ENCODE data around the gene MFGE8.

Gene MFGE8

GRCh38 chr15:88849376-88850072 is 63.7 kb downstream of the MFGE8 start:
- H2BK15ac ChIP-seq (replicated peaks; ENCODE audit: low read depth), result no peak overlapping the region
- H3K36me3 ChIP-seq (ENCODE audit: control insufficient read depth, insufficient read depth, low read length), result no peaks in the 10 kb centered on the region
- H2AK5ac ChIP-seq (ENCODE audit: low read length), result no peak overlapping the region
- no peaks in the 10 kb centered on the region for H3K79me1 ChIP-seq (ENCODE audit: low read length)
- no peak overlapping the region for H3K4ac ChIP-seq (ENCODE audit: low read depth, low read length)
- no peak overlapping the region for H4K8ac ChIP-seq (ENCODE audit: low read depth, low read length)
- no peaks in the 10 kb centered on the region for H3K79me2 ChIP-seq (ENCODE audit: control insufficient read depth, insufficient read depth, low read length)
- no peak overlapping the region for H3K27ac ChIP-seq (ENCODE audit: low read depth, low read length)
- no peak overlapping the region for H3K4me3 ChIP-seq (ENCODE audit: low read length)
- no peaks in the 10 kb centered on the region for H3K27me3 ChIP-seq (ENCODE audit: insufficient read depth, low read length, poor library complexity)
- H3K23ac ChIP-seq (ENCODE audit: low read length), result no peak overlapping the region
- H2BK5ac ChIP-seq (ENCODE audit: low read length), result no peak overlapping the region
- H3K4me2 ChIP-seq (ENCODE audit: low read length), result no peak overlapping the region
- no peak overlapping the region for H3K18ac ChIP-seq (ENCODE audit: low read length)
- no peak overlapping the region for H3K9ac ChIP-seq (ENCODE audit: low read length)
- no peak overlapping the region for H4K5ac ChIP-seq (ENCODE audit: low read length)
- no peak for DNase-seq
- WGBS (ENCODE audit: extremely low coverage, insufficient coverage, low lambda C conversion rate), result no CpG with 5 or more reads among the region's 22 CpGs
- no peak overlapping the region for H3K56ac ChIP-seq (ENCODE audit: low read length)
- no peak overlapping the region for H2BK120ac ChIP-seq (ENCODE audit: low read depth, low read length)
- H3K4me1 ChIP-seq (ENCODE audit: control insufficient read depth, low read depth, low read length), result no peaks in the 10 kb centered on the region
